Measurements from ENCODE around the gene PPEF2.

DNA sequence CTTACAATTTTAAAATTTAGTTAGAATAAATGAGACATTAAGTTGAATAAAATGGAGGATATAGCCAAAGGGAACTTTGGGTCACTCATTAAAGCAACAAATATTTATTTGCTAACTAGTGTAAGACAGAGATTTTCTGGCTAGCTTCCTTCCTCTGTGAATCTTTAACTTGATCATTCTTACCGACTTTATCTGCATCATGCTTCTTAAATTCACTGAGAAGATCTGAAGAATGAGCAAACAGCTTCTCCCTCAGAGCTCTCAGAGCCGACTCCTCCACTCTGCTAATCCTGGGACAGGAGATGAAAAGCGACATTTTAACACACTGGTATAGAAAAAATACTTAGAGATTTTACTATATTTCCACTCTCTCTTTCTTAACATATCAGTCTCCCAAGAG, 35.1 kb downstream of the PPEF2 start:
- TF ChIP-seq CTCF (IDR thresholded peaks at IDR 0.05; ENCODE audit: poor library complexity) (no peak), EZH2 (IDR thresholded peaks at IDR 0.05; ENCODE audit: borderline replicate concordance) (no peak), EZH2phosphoT487 (IDR thresholded peaks at IDR 0.05; ENCODE audit: low read depth, severe bottlenecking, unreplicated experiment) (no peak)

Measured in hepatocyte (in vitro differentiated cells).